Stimulated activated CD4-positive, alpha-beta T cell treated with anti-CD3 and anti-CD28 coated beads, Interleukin-1b, Interleukin-23, amount 100 ng/mL, for 1 hour (primary cell): Measurements from ENCODE around the gene GLRA1.
"Not testable (repeated sequence)": the region's sequence is repeated elsewhere in the genome, so short reads cannot be mapped to it uniquely, and the experiment has no call there.

Experiments used
- DNase-seq, 2 donors: peaks; one replicate each; pipeline ENCODE4 v3.0.0-alpha.2; 2020; ENCODE audit warnings: low read depth in 2 of 2

GLRA1 gene

GRCh38 chr5:151815051-151815450 lies 109.6 kb downstream of the GLRA1 start:
- DNase-seq: no peak

GRCh38 chr5:151812757-151813309 lies 111.8 kb downstream of the GLRA1 start:
- DNase-seq: no peak

GRCh38 chr5:151811593-151812321 lies 112.9 kb downstream of the GLRA1 start:
- DNase-seq: no peak

- no peak for DNase-seq
Observed at GRCh38 chr5:151810897-151811296, 113.8 kb downstream of the GLRA1 start.

DNA sequence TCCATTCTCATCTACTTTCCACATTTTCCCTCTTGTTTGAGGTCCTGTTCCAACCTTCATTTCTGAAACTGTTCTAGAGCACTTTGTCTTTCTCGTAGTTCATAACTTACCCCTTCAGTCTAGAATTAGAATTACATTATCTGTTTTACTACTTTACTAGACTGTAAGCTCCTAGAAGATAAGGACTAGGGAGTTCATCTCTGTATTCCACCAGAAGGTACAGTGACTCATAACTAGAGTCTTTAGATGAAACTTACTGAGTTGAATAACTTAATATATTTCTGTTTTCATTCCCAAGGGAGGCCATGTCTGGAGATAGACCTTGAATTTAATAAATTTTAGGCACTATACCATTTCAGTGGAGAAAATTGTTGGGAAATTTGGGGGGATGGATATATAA lies 114.2 kb downstream of the GLRA1 start:
- no peak for DNase-seq

GRCh38 chr5:151808451-151809169 lies 116.0 kb downstream of the GLRA1 start:
- DNase-seq: no peak

- DNase-seq: no peak
Observed at GRCh38 chr5:151805414-151806223, 119.0 kb downstream of the GLRA1 start.

GRCh38 chr5:151800532-151800931 lies 124.1 kb downstream of the GLRA1 start:
- no peak for DNase-seq

GRCh38 chr5:151799407-151799806 lies 125.2 kb downstream of the GLRA1 start:
- DNase-seq: no peak

DNA sequence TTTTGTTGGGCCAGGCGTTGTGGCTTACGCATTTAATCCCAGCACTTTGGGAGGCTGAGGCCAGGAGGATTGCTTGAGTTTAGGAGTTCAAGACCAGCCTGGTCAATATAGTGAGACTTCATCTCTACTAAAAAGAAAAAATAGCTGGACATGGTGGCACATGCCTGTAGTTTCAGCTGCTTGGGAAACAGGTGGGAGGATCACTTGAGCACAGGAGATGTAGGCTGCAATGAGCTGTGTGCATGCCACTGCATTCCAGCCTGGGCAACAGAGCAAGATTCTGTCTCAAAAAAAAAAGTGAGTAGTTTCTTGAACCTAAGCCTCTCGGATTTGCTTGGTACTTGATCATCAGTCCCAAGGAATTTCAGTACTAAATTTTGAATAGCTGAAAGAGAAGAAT lies 126.0 kb downstream of the GLRA1 start:
- DNase-seq: no peak

GRCh38 chr5:151795426-151795825 lies 129.2 kb downstream of the GLRA1 start:
- DNase-seq: no peak

DNA sequence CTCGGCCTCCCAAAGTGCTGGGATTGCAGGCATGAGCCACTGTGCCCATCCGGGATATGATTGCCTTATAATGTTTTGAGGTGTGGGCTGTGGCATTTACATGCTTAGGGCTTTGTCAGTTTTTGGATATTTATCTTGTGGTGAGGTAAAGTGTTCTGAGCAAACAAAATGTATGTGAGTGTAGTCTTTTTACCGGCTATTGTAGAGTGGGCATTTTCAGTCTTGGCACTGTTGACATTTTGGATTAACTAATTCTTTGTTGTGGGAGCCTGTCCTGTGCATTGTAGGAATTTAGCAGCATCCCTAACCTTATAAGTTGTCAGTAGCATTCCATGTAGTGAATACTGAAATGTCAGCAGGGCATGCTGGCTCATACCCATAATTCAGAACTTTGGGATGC lies 131.3 kb downstream of the GLRA1 start:
- no peak for DNase-seq

DNA sequence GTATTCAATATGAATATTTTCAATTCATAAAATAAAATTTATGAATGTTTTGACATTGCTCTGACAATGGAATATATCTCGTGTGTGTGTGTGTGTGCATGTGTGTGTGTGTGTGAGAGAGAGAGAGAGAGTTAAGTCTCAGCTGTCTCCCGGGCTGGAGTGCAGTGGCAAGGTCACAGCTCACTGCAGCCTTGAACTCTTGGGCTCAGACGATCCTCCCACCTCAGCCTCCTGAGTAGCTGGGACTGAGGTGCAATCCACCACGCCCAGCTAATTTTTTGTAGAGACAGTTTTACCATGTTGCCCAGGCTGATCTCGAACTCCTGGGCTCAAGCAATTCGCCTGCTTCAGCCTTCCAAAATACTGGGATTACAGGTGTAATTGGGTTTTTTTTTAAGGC lies 136.8 kb downstream of the GLRA1 start:
- no peak for DNase-seq

DNA sequence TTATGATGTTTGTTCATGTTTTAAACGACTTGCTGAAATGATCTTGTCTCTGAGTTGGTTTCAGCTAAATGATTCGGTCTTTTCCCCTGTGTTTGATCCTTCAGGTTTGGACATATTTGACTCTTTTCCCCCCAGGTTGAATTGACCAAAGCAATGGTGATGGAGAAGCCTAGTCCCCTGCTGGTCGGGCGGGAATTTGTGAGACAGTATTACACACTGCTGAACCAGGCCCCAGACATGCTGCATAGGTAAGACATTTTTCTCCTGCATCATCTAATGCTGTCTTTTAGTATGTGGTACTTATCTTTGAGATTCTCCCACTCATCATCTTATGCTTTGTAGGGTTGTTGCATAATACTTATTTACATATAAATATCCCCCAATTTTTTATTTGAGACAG lies 138.2 kb downstream of the GLRA1 start:
- no peak for DNase-seq

GRCh38 chr5:151784141-151784540 lies 140.5 kb downstream of the GLRA1 start:
- no peak for DNase-seq

DNA sequence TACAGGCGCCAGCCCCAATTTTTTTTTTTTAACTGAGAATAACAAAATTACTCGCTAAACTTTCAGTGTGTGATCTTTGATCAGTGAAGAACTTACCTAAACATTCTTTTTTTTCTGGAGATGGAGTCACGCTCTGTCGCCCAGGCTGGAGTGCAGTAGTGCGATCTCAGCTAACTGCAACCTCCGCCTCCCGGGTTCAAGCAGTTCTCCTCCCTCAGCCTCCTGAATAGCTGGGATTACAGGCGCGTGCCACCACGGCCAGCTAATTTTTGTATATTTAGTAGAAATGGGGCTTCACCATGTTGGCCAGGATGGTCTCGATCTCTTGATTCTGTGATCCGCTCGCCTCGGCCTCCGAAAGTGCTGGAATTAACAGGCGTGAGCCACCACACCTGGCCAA lies 141.0 kb downstream of the GLRA1 start:
- not testable (repeated sequence) for DNase-seq

DNA sequence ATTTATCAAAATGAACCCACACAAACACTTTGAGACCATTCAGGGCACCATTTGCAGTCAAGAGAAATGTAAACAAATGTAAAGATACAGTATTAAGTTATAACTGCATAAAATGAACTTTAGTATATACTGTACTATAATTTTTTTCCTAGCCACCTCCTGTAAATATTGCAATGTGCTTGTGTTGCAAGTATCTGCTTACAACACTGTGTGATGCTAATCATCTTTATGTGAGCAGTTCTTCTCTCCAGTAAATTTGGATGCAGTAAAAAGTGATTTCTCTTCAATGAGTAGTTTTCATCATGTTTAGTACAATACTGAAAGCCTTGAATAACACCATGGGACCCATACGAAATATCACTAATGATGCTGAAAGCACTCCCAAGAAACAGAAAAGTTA lies 143.4 kb downstream of the GLRA1 start:
- DNase-seq: no peak

DNA sequence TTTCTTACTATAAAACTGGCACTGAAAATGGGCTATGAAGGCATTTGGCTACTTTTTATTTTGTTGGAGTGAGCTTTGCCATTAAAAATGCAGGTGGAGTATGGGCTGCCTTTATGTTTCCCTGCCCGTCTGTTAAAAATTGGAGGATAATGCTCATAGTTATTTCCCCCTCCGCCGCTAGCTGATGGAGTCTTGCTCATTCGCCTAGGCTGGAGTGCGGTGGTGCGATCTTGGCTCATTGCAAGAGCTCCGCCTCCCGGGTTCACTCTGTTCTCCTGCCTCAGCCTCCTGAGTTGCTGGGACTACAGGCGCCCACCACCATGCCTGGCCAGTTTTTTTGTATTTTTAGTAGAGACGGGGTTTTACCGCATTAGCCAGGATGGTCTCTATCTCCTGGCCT lies 144.3 kb downstream of the GLRA1 start:
- no peak for DNase-seq

DNA sequence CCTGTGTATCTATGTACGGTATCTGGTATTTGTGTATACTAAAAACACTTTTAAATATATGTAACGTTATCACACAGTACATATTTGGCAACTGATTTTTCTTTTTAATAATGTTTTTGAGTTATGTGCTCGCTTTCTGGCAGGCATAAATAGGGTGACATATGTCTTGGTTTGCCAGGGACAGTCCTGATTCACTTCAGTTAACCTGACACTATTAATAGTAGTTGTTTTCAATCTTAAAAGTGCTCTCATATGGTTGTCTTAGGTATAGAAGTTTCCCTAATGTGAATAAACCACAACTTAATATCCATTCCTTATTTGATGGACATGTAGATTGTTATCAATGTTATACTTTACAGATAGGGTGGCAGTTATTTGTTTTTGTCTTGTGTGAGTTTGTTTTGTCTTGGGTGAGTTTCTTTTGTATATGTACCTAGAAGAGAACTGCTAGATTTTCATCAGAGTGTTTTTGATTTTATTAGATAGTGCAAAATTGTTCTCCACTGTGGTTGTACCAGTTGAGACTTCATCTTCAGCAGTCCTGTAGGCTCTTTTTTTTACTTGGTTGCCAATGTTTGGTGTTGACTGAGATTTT lies 145.0 kb downstream of the GLRA1 start:
- no peak for DNase-seq

GRCh38 chr5:151775025-151775606 lies 149.5 kb downstream of the GLRA1 start:
- no peak for DNase-seq

- DNase-seq: no peak
Observed at GRCh38 chr5:151773951-151774350, 150.7 kb downstream of the GLRA1 start.
